Suprapubic skin (tissue), 4 donors: Measurements from ENCODE around the gene SERPIND1. TPM values are rescaled to one million over a fixed set of nuclear protein-coding genes. Genes with fewer than 3 reads are reported as not detected.
"Not testable (repeated sequence)": the region's sequence is repeated elsewhere in the genome, so short reads cannot be mapped to it uniquely, and the experiment has no call there.

Source experiments
- DNase-seq, 2 donors: peaks; one replicate each; pipeline ENCODE4 v3.0.0-alpha.2; 2019; ENCODE audit warnings: low spot score in 2 of 2
- H3K27ac ChIP-seq: fragments of 200-600 bp; sonication (generic); one replicate; pipeline ENCODE4 v1.5.1; 2019
- H3K27me3 ChIP-seq: fragments of 200-600 bp; sonication (generic); one replicate; pipeline ENCODE4 v1.5.1; 2019
- H3K36me3 ChIP-seq: fragments of 200-600 bp; sonication (generic); one replicate; pipeline ENCODE4 v1.5.1; 2019
- H3K4me1 ChIP-seq: fragments of 200-600 bp; sonication (generic); one replicate; pipeline ENCODE4 v1.5.1; 2019
- H3K4me3 ChIP-seq: fragments of 200-600 bp; sonication (generic); one replicate; pipeline ENCODE4 v1.5.1; 2019; ENCODE audit warnings: mild to moderate bottlenecking
- H3K9me3 ChIP-seq: fragments of 200-600 bp; sonication (generic); one replicate; pipeline ENCODE4 v1.5.1; 2019
- EP300 ChIP-seq: sonication (generic); formaldehyde crosslinking; IDR thresholded peaks from one replicate; pipeline ENCODE4 v1.6.1; 2017; ENCODE audit warnings: antibody characterized with exemption
- POLR2A ChIP-seq, 2 donors: fragments of 450-650 bp; IDR thresholded peaks; one replicate each; pipeline ENCODE4 v1.6.1; 2017; ENCODE audit warnings: antibody characterized with exemption in 2 of 2, mild to moderate bottlenecking in 2 of 2, moderate library complexity in 2 of 2
- POLR2AphosphoS5 ChIP-seq, 3 donors: sonication (generic); formaldehyde crosslinking; IDR thresholded peaks; one replicate each; pipeline ENCODE4 v1.6.1; 2017; ENCODE audit warnings: antibody characterized with exemption in 3 of 3
- WGBS: methylation state at CpG from one replicate; pipeline ENCODE4 v1.1.5; 2018; 5-methylcytosine and 5-hydroxymethylcytosine counted together
- total RNA-seq, 4 donors: library from RNA; depleted of rRNA; stranded (reverse); fragments of >200 nt; gene quantifications; one replicate each; pipeline ENCODE4 v1.1.0, GENCODE V29; 2016
- TF ChIP-seq, protein P1 (sequence below), 2 donors: fragments of 200-600 bp in 1 of 2; fragments of 450-650 bp in 1 of 2; sonication (generic) in 1 of 2; IDR thresholded peaks; one replicate each; pipeline ENCODE4 v1.5.1; 2016 to 2019; ENCODE audit warnings: antibody characterized with exemption in 2 of 2, mild to moderate bottlenecking in 1 of 2, moderate library complexity in 1 of 2

The SERPIND1 gene
- total RNA-seq, 4 donors from 2014 or later: 0.40 TPM; not detected in 3

DNA sequence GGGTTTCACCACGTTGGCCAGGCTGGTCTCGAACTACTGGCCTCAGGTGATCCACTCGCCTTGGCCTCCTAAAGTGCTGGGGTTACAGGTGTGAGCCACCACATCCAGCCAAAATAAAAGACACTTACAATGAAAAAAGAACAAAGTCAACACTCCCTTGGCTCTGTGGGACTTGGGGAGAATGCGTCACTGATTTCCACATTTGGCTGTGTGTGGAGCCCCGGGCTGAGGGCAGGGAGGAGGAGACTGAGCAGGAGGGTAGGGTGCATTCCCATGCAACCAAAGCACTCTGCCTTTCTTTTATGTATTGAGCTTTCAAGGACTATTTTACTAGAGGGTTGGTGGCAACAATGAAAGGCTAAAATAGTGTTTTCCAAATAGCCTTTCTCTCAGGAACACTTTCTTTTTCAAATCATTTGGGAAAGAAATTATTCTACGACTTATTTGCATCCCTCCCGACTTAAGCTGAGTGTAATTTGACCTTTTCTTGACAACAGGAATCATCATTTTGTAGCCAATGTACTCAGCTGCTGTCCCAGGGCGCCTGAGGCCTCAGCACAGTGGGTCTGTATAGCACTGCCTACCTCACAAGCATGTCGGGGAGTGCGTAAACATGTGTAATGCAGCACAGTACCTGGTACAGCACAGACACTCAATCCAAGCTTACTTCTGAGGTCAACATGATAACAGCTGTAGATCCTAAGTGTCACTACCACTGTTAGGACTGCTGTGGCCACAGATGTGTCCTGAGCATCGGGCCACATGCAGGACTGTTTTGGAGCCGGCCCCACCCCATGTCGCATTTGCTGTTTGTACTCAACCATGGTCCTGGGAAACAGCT lies 10.1 kb upstream of the SERPIND1 start:
- DNase-seq: no peak
- no peak overlapping the region for H3K27ac ChIP-seq
- WGBS: 74% methylated on average over 10 of the region's 13 CpGs
- H3K9me3 ChIP-seq: no peaks in the 10 kb centered on the region
- no peaks in the 10 kb centered on the region for H3K27me3 ChIP-seq
- no peaks in the 10 kb centered on the region for H3K4me1 ChIP-seq
- TF ChIP-seq POLR2AphosphoS5 (IDR thresholded peaks at IDR 0.05) (no peak), POLR2A (IDR thresholded peaks at IDR 0.05) (no peak), EP300 (no peak)
- TF ChIP-seq, protein P1, sequence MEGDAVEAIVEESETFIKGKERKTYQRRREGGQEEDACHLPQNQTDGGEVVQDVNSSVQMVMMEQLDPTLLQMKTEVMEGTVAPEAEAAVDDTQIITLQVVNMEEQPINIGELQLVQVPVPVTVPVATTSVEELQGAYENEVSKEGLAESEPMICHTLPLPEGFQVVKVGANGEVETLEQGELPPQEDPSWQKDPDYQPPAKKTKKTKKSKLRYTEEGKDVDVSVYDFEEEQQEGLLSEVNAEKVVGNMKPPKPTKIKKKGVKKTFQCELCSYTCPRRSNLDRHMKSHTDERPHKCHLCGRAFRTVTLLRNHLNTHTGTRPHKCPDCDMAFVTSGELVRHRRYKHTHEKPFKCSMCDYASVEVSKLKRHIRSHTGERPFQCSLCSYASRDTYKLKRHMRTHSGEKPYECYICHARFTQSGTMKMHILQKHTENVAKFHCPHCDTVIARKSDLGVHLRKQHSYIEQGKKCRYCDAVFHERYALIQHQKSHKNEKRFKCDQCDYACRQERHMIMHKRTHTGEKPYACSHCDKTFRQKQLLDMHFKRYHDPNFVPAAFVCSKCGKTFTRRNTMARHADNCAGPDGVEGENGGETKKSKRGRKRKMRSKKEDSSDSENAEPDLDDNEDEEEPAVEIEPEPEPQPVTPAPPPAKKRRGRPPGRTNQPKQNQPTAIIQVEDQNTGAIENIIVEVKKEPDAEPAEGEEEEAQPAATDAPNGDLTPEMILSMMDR (IDR thresholded peaks at IDR 0.05): no peak
- no peak overlapping the region for H3K4me3 ChIP-seq
- H3K36me3 ChIP-seq: peaks cover 63% of the 10 kb centered on the region

DNA sequence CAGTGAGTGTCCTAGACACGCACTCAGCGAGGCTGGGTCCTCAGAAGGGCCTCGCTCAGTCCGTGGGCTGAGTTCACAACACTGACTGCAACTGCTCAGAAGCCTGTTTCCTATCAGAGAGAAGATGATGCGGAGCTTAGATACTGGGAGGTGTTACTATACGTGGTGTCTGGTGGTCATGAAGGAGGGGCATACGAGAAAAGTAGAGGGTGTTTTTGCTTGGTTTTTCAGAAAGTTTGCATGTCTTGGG lies 9.5 kb upstream of the SERPIND1 start:
- no peak for DNase-seq
- H3K9me3 ChIP-seq: no peaks in the 10 kb centered on the region

DNA sequence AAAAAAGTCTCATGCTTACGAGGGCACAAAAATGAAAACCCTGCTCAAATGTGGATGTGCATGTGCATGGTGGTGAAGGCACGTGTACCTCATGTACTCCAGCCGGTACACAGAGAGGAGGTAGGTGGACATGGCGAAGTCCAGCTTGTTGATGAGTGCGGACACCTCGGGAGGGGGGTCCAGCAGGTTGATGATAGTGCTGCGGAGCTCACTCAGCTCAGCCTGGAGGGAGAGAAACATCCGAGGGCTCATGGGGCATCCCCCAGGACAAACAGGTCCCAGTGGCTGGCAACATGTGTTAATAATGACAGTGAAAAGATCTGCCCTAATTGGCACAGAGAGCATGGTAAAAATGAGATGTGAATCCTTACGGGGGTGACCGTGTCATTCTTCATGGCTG lies 9.2 kb upstream of the SERPIND1 start:
- no peak for TF ChIP-seq POLR2AphosphoS5 (IDR thresholded peaks at IDR 0.05)
- TF ChIP-seq POLR2A (IDR thresholded peaks at IDR 0.05): no peak
- TF ChIP-seq, protein P1 (IDR thresholded peaks at IDR 0.05): no peak
- no peak for TF ChIP-seq EP300
- DNase-seq: no peak
- Histone ChIP-seq H3K27me3 (no peaks in the 10 kb centered on the region), H3K9me3 (no peaks in the 10 kb centered on the region), H3K4me1 (no peaks in the 10 kb centered on the region), H3K36me3 (peaks cover 61% of the 10 kb centered on the region), H3K27ac (no peak overlapping the region), H3K4me3 (no peak overlapping the region)
- WGBS: 93% methylated on average over 10 of the region's 10 CpGs

More for the DNA sequence above, 9.5 kb upstream of the SERPIND1 start:
- whole genome bisulfite sequencing: 87% methylated on average over 7 of the region's 7 CpGs
- H3K36me3 ChIP-seq: peaks cover 61% of the 10 kb centered on the region
- H3K27ac ChIP-seq: no peak overlapping the region
- H3K4me1 ChIP-seq: no peaks in the 10 kb centered on the region
- no peaks in the 10 kb centered on the region for H3K27me3 ChIP-seq
- TF ChIP-seq POLR2AphosphoS5 (IDR thresholded peaks at IDR 0.05) (no peak), POLR2A (IDR thresholded peaks at IDR 0.05) (no peak), EP300 (no peak)
- TF ChIP-seq, protein P1 (IDR thresholded peaks at IDR 0.05): no peak
- H3K4me3 ChIP-seq: no peak overlapping the region

DNA sequence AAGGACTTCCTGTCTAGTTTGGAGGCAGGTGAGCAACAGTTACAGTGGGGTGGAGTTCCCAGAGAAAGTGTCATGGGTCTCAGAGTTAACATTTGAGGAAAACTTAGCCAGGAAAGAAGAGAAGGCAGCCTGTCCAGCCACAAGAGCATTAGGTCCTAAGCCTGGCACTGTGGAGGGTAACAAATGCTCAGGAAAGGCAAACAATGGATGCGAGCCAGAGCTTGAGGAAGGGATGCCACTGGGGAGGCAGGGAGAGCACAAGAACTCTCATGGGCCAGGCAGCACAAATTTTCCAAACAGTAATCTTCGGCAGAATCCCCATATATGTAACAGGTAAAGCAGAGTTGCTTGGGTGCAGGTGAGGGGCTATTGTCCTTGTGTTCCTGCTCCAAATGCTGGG lies 8.0 kb upstream of the SERPIND1 start:
- no peak for DNase-seq
- TF ChIP-seq POLR2A (IDR thresholded peaks at IDR 0.05): no peak
- TF ChIP-seq, protein P1 (IDR thresholded peaks at IDR 0.05): no peak
- TF ChIP-seq POLR2AphosphoS5 (IDR thresholded peaks at IDR 0.05): no peak
- no peak for TF ChIP-seq EP300
- H3K27ac ChIP-seq: no peak overlapping the region
- no peaks in the 10 kb centered on the region for H3K4me1 ChIP-seq
- peaks cover 55% of the 10 kb centered on the region for H3K36me3 ChIP-seq
- 93% methylated on average over 2 of the region's 2 CpGs for WGBS
- H3K4me3 ChIP-seq: no peak overlapping the region
- H3K9me3 ChIP-seq: no peaks in the 10 kb centered on the region
- H3K27me3 ChIP-seq: no peaks in the 10 kb centered on the region

DNA sequence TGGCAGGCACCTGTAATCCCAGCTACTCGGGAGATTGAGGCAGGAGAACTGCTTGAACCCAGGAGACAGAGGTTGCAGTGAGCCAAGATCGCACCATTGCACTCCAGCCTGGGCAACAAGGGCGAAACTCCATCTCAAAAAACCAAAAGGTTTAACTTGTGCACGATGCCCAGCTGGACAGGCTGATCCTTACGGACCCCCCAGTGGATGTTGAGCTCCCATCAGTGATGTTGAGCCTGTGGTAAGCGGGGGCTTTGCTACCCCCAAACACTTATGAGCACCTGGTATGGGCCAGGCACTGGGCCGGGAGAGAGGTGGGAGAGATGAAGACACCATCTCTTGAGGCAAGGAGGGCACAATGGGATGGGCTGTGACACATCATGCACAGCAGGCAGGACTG lies 7.4 kb upstream of the SERPIND1 start:
- H3K4me3 ChIP-seq: no peak overlapping the region
- H3K27me3 ChIP-seq: no peaks in the 10 kb centered on the region
- no peaks in the 10 kb centered on the region for H3K9me3 ChIP-seq
- no peak for DNase-seq
- no peak for TF ChIP-seq EP300
- no peak for TF ChIP-seq POLR2A (IDR thresholded peaks at IDR 0.05)
- TF ChIP-seq POLR2AphosphoS5 (IDR thresholded peaks at IDR 0.05): no peak
- TF ChIP-seq, protein P1 (IDR thresholded peaks at IDR 0.05): no peak
- H3K4me1 ChIP-seq: no peaks in the 10 kb centered on the region
- no peak overlapping the region for H3K27ac ChIP-seq
- 94% methylated on average over 7 of the region's 7 CpGs for WGBS
- H3K36me3 ChIP-seq: peaks cover 49% of the 10 kb centered on the region

DNA sequence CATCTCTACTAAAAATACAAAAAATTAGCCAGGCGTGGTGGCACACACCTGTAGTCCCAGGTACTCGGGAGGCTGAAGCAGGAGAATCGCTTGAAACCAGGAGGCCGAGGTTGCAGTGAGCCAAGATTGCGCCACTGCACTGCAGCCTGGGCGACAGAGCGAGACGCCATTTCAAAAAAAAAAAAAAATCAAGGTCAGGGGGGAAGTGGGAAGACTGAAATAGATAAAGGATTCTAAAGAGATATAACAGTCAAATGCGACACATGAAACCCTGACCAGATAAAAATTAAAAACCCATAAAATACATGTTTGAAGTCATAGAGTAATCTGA lies 4.5 kb upstream of the SERPIND1 start:
- H3K4me3 ChIP-seq, H3K27ac ChIP-seq, H3K9me3 ChIP-seq, H3K27me3 ChIP-seq, DNase-seq, H3K4me1 ChIP-seq: not testable (repeated sequence)
- WGBS: 90% methylated on average over 9 of the region's 9 CpGs
- peaks cover 25% of the 10 kb centered on the region for H3K36me3 ChIP-seq
